Posterior cingulate gyrus (tissue), 11 donors: ENCODE results near the gene EVC2.

Experiments used
- DNase-seq, 10 donors: peaks; one replicate each; pipeline versions ENCODE4 v3.0.0 to v3.0.0-alpha.2; 2020 to 2021; ENCODE audit warnings: mixed read lengths in 3 of 10
- intact Hi-C: fragments of 100-400 bp; cut with DNase I; formaldehyde crosslinking; loops from one replicate; pipeline ENCODE4 v1.15.1; 2023

Gene EVC2

DNA sequence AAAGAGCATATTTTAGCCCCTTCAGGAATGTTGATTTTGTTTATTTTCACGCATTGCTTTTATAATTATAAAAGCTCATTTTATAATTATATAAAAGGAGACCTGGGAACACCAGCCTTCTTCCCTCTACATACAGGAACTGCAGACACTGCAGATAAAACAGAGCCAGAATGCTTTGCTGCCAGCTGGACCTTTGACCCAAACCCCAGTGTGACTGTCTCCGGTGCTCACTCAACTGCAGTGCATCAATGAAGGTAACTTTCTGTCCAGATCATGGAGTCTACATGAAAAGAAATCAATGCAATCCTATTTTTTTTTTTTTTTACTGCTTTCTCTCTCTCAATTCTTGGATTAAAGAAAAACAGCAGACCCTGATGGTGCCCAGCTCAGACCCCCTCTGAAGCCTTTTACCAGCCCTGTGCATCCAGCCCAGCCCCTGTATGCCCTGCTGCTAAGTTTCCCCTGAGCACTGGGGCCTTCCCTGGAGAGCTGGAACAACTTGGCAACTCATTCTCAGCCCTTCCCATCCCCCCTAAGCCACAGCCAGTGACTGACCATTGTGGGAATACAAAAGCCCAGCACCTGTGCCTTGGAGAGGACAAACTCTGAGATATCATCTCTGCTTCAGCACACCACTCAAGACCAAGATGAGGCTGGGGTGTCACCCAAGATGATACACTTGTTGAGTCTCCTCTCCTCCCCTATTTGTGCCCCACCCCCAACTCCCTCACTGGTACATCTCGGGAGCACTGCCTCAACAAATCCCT is 182.1 kb downstream of the EVC2 start:
- no peak for DNase-seq
- intact Hi-C loops: no loop called here

GRCh38 chr4:5524446-5525299 is 183.7 kb downstream of the EVC2 start:
- intact Hi-C loops: no loop called here
- DNase-seq: no peak

DNA sequence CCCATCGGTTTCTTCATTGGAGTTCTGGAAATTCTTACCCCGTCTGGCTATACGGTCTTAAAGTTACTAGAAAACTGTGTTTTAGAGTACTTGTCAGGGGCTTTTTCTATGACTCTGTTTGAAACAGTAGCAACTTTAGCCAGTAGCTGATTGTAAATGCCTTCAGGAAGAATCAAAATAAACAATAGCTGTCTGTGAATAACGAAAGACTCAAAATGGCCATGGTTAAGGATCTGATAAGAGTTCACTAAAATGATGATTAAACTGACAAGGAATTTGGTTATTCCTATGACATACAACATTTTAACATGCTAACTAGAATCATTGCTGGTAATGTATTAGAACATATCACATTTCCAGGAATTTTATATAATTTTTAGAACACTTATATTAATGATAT is 191.0 kb downstream of the EVC2 start:
- no peak for DNase-seq
- intact Hi-C loops: loop anchor here (2.0 kb wide), 1 partner anchor 65 kb away; no protein-coding TSS in a partner anchor

- intact Hi-C loops: loop anchor here (2.0 kb wide), 1 partner anchor 67 kb away; no protein-coding TSS in a partner anchor
These were observed 192.7 kb downstream of the EVC2 start for GRCh38 chr4:5515646-5516045.

More at GRCh38 chr4:5515646-5516045, 192.7 kb downstream of the EVC2 start:
- no peak for DNase-seq
